Measurements from ENCODE around the gene MUC5AC.
"Not testable (repeated sequence)": the region's sequence is repeated elsewhere in the genome, so short reads cannot be mapped to it uniquely, and the experiment has no call there.

The MUC5AC gene

GRCh38 chr11:1157645-1158591 is at the start of gene MUC5AC:
MUC5AC (plus strand) TSS chr11:1157953; CDS start chr11:1158000, 47 bp downstream.
- DNase-seq (ENCODE audit: extremely low read depth in 1 of 2, low read depth in 1 of 2): no peak

GRCh38 chr11:1108246-1108900 is 49.4 kb upstream of the MUC5AC start:
- no peak for DNase-seq (ENCODE audit: extremely low read depth in 1 of 2, low read depth in 1 of 2)

- DNase-seq (ENCODE audit: extremely low read depth in 1 of 2, low read depth in 1 of 2): no peak
Observed at GRCh38 chr11:1109101-1109917, 48.4 kb upstream of the MUC5AC start.

- no peak for DNase-seq (ENCODE audit: extremely low read depth in 1 of 2, low read depth in 1 of 2)
Observed at GRCh38 chr11:1109918-1110705, 47.6 kb upstream of the MUC5AC start.

GRCh38 chr11:1111545-1112212 is 46.1 kb upstream of the MUC5AC start:
- DNase-seq (ENCODE audit: extremely low read depth in 1 of 2, low read depth in 1 of 2): no peak

GRCh38 chr11:1112351-1113191 is 45.2 kb upstream of the MUC5AC start:
- no peak for DNase-seq (ENCODE audit: extremely low read depth in 1 of 2, low read depth in 1 of 2)

GRCh38 chr11:1113405-1114201 is 44.1 kb upstream of the MUC5AC start:
- no peak for DNase-seq (ENCODE audit: extremely low read depth in 1 of 2, low read depth in 1 of 2)

- DNase-seq (ENCODE audit: extremely low read depth in 1 of 2, low read depth in 1 of 2): not testable (repeated sequence)
Observed at GRCh38 chr11:1115292-1115691, 42.5 kb upstream of the MUC5AC start.

- no peak for DNase-seq (ENCODE audit: extremely low read depth in 1 of 2, low read depth in 1 of 2)
Observed at GRCh38 chr11:1116104-1116503, 41.6 kb upstream of the MUC5AC start.

GRCh38 chr11:1116666-1117390 is 40.9 kb upstream of the MUC5AC start:
- no peak for DNase-seq (ENCODE audit: extremely low read depth in 1 of 2, low read depth in 1 of 2)

GRCh38 chr11:1117992-1118391 is 39.8 kb upstream of the MUC5AC start:
- no peak for DNase-seq (ENCODE audit: extremely low read depth in 1 of 2, low read depth in 1 of 2)

GRCh38 chr11:1118755-1119603 is 38.8 kb upstream of the MUC5AC start:
- no peak for DNase-seq (ENCODE audit: extremely low read depth in 1 of 2, low read depth in 1 of 2)

GRCh38 chr11:1119604-1120146 is 38.1 kb upstream of the MUC5AC start:
- no peak for DNase-seq (ENCODE audit: extremely low read depth in 1 of 2, low read depth in 1 of 2)

- DNase-seq (ENCODE audit: extremely low read depth in 1 of 2, low read depth in 1 of 2): no peak
Observed at GRCh38 chr11:1120532-1121330, 37.0 kb upstream of the MUC5AC start.

- DNase-seq (ENCODE audit: extremely low read depth in 1 of 2, low read depth in 1 of 2): no peak
Observed at GRCh38 chr11:1121331-1121812, 36.4 kb upstream of the MUC5AC start.

Data from stimulated activated CD8-positive, alpha-beta memory T cell treated with anti-CD3 and anti-CD28 coated beads, Interleukin-7, amount 100 ng/mL, for 48 hours (primary cell).